A673 (cell line): ENCODE results near the gene CFAP97D1.

Source experiments
- EZH2 ChIP-seq: fragments of 200-600 bp; sonication (generic); IDR thresholded peaks from 2 replicates; pipeline ENCODE4 v1.6.1; 2017; ENCODE audit warnings: borderline replicate concordance, low read depth, mild to moderate bottlenecking, mixed read lengths, antibody characterized with exemption, low read length; ENCODE audit not compliant: poor library complexity, severe bottlenecking
- TF ChIP-seq, protein P1 (sequence below): fragments of 300-800, 200-600 bp; sonication (generic); conservative IDR thresholded peaks from 2 replicates; pipeline ENCODE4 v1.5.1; 2017; ENCODE audit warnings: low read depth, mild to moderate bottlenecking, antibody characterized with exemption, low read length, moderate library complexity, mixed read lengths

DNA sequence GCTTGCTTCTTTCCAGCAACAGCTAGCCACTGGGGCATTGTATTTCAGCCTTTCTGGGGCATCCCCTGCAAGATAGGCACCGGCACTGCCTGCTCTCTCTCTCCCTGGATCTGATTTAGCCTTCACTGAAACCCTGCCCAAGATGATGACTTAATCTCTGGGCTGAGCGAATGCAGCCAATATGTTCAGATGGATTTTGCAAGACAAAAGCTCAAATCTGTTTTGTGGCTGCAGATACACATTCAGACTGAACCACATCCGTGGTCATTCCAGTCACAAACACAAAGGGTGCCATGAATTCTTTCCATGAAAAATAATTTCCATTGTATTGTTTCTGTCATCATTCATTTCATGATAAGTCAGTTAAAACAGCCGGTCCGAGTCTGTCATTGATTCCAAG is 45.9 kb upstream of the CFAP97D1 start:
- TF ChIP-seq, protein P1, sequence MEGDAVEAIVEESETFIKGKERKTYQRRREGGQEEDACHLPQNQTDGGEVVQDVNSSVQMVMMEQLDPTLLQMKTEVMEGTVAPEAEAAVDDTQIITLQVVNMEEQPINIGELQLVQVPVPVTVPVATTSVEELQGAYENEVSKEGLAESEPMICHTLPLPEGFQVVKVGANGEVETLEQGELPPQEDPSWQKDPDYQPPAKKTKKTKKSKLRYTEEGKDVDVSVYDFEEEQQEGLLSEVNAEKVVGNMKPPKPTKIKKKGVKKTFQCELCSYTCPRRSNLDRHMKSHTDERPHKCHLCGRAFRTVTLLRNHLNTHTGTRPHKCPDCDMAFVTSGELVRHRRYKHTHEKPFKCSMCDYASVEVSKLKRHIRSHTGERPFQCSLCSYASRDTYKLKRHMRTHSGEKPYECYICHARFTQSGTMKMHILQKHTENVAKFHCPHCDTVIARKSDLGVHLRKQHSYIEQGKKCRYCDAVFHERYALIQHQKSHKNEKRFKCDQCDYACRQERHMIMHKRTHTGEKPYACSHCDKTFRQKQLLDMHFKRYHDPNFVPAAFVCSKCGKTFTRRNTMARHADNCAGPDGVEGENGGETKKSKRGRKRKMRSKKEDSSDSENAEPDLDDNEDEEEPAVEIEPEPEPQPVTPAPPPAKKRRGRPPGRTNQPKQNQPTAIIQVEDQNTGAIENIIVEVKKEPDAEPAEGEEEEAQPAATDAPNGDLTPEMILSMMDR, result no peak
- TF ChIP-seq EZH2, result no peak
